Measurements from ENCODE around the gene GID8. TPM values are rescaled to one million over a fixed set of nuclear protein-coding genes. Genes with fewer than 3 reads are reported as not detected.

GID8 gene
- total RNA-seq, 1 experiment from 2014 or later = 35.6 TPM

GRCh38 chr20:62997417-62998035 is 59.6 kb downstream of the GID8 start:
- RAD21 ChIA-PET (ENCODE audit: low non-redundant PET in 1 of 2, low total read pairs in 2 of 2, uncharacterized antibody in 2 of 2, unreplicated experiment in 2 of 2) = no interaction called here
- no peaks in the 10 kb centered on the region for H3K36me3 ChIP-seq (ENCODE audit: control insufficient read depth in 1 of 2, insufficient read depth in 2 of 2, low read length in 2 of 2)
- no peak overlapping the region for H3K4me2 ChIP-seq (ENCODE audit: low read length)
- intact Hi-C loops (cut with micrococcal nuclease) = no loop called here
- DNase-seq (ENCODE audit: low read depth, low spot score) = no peak
- TF ChIP-seq FOSL1 (IDR thresholded peaks at IDR 0.05; ENCODE audit: low read depth) (no peak), ATF3 (IDR thresholded peaks at IDR 0.05) (no peak), REST (IDR thresholded peaks at IDR 0.05; ENCODE audit: low read depth) (no peak), SRF (IDR thresholded peaks at IDR 0.05; ENCODE audit: low read depth) (no peak), SIN3A (IDR thresholded peaks at IDR 0.05; ENCODE audit: low read depth) (no peak), EGR1 (IDR thresholded peaks at IDR 0.05; ENCODE audit: low read depth) (no peak), SP1 (IDR thresholded peaks at IDR 0.05; ENCODE audit: low read depth) (no peak), TCF7L2 (IDR thresholded peaks at IDR 0.05; ENCODE audit: borderline replicate concordance, extremely low read depth, insufficient read depth, insufficient read length) (no peak)
- H3K4me3 ChIP-seq (replicated peaks in 1 of 2; ENCODE audit: low read depth in 1 of 2, low read length in 2 of 2) = no peak overlapping the region
- no peaks in the 10 kb centered on the region for H3K27me3 ChIP-seq (ENCODE audit: insufficient read depth, low read length)
- no peak overlapping the region for H3K27ac ChIP-seq (ENCODE audit: low read depth, low read length)
- POLR2A ChIA-PET = no interaction called here
- no peak overlapping the region for H3K9ac ChIP-seq (ENCODE audit: low read length)
- ATAC-seq = no peak
- CTCF ChIA-PET = no interaction called here
- no TSS peak for BruUV-seq (replicated peaks)
- H2AFZ ChIP-seq (ENCODE audit: low read depth, low read length, poor library complexity, severe bottlenecking) = no peak overlapping the region
- H3K4me1 ChIP-seq (ENCODE audit: control insufficient read depth in 1 of 2, insufficient read depth in 2 of 2, low read length in 2 of 2) = no peaks in the 10 kb centered on the region
- no peaks in the 10 kb centered on the region for H4K20me1 ChIP-seq (ENCODE audit: insufficient read depth)
- H3K79me2 ChIP-seq (ENCODE audit: insufficient read depth, low read length) = no peaks in the 10 kb centered on the region
- no peaks in the 10 kb centered on the region for H3K9me2 ChIP-seq (ENCODE audit: insufficient read depth)
- H3K9me3 ChIP-seq (ENCODE audit: control insufficient read depth in 1 of 2, insufficient read depth in 1 of 2, low read depth in 1 of 2, low read length in 2 of 2) = no peaks in the 10 kb centered on the region

Other genes starting within 250 kb of the GID8 start
- 187 TPM for gene NTSR1, start 229.3 kb upstream of the GID8 start, total RNA-seq (2021; ENCODE audit: unreplicated experiment)
- gene MRGBP, start 141.7 kb upstream of the GID8 start, total RNA-seq (2021; ENCODE audit: unreplicated experiment) = 33.8 TPM
- gene OGFR, start 133.3 kb upstream of the GID8 start, total RNA-seq (2021; ENCODE audit: unreplicated experiment) = 73.6 TPM
- 29.7 TPM for gene COL9A3, start 121.1 kb upstream of the GID8 start, total RNA-seq (2021; ENCODE audit: unreplicated experiment)
- gene TCFL5, start 76.3 kb upstream of the GID8 start, total RNA-seq (2021; ENCODE audit: unreplicated experiment) = 20.4 TPM
- 41.4 TPM for gene DIDO1, start 11.6 kb upstream of the GID8 start, total RNA-seq (2021; ENCODE audit: unreplicated experiment)
- gene SLC17A9, start 14.6 kb downstream of the GID8 start, total RNA-seq (2021; ENCODE audit: unreplicated experiment) = 37.6 TPM
- not detected for gene BHLHE23, start 68.8 kb downstream of the GID8 start, total RNA-seq (2021; ENCODE audit: unreplicated experiment)